Adrenal gland (tissue), 19 donors: ENCODE data around the gene MORF4L1. TPM values are rescaled to one million over a fixed set of nuclear protein-coding genes. Genes with fewer than 3 reads are reported as not detected.
A peak's percentile ranks its signal among the peaks of the same experiment; 100 is the strongest.

Experiments used
- DNase-seq, 7 donors: peaks; one replicate each; pipeline ENCODE4 v3.0.0-alpha.2; 2019 to 2020
- H3K27ac ChIP-seq, 5 donors: fragments of 200-600 bp; sonication (generic) in 4 of 5; 1 replicate in 3 of 5; 2 replicates in 2 of 5; pipeline versions ENCODE4 v1.5.1 to v1.8.0; 2016 to 2020; ENCODE audit warnings: mild to moderate bottlenecking in 1 of 5
- H3K27me3 ChIP-seq: fragments of 200-600 bp; 2 replicates; pipeline ENCODE4 v1.8.0; 2021
- H3K36me3 ChIP-seq, 2 donors: fragments of 200-600 bp; replicated peaks in 1 of 2; 1 replicate in 1 of 2; 2 replicates in 1 of 2; pipeline versions ENCODE4 v1.5.1 to v1.8.0; 2018 to 2022
- H3K4me1 ChIP-seq, 2 donors: fragments of 200-600 bp; replicated peaks in 1 of 2; 1 replicate in 1 of 2; 2 replicates in 1 of 2; pipeline versions ENCODE4 v1.5.1 to v1.8.0; 2018 to 2021
- H3K4me3 ChIP-seq, 4 donors: fragments of 200-600 bp; sonication (generic) in 3 of 4; one replicate each; pipeline ENCODE4 v1.5.1; 2016 to 2018
- H3K9me3 ChIP-seq, 3 donors: fragments of 200-600 bp; sonication (generic) in 1 of 3; replicated peaks in 1 of 3; 1 replicate in 2 of 3; 2 replicates in 1 of 3; pipeline versions ENCODE4 v1.5.1 to v1.8.0; 2016 to 2021
- CTCF ChIP-seq, 6 experiments: fragments of 450-650 bp in 4 of 6; fragments of 200-600 bp in 2 of 6; sonication (generic) in 1 of 6; IDR thresholded peaks; 1 replicate in 5 of 6; 2 replicates in 1 of 6; pipeline versions ENCODE4 v1.5.1 to v1.8.0; 2016 to 2021; ENCODE audit warnings: antibody characterized with exemption in 6 of 6, mild to moderate bottlenecking in 2 of 6, moderate library complexity in 1 of 6
- POLR2A ChIP-seq, 2 donors: fragments of 450-650 bp; IDR thresholded peaks; one replicate each; pipeline ENCODE4 v1.6.1; 2017; ENCODE audit warnings: antibody characterized with exemption in 2 of 2, mild to moderate bottlenecking in 2 of 2, moderate library complexity in 1 of 2
- WGBS, 4 donors: extraction: QIAGEN DNeasy Blood & Tissue Kit in 2 of 4; methylation state at CpG; one replicate each; pipeline versions ENCODE4 v1.1.5 to v1.1.7; 2013 to 2017; 5-methylcytosine and 5-hydroxymethylcytosine counted together
- intact Hi-C, 2 donors: fragments of 100-400 bp; cut with DNase I; formaldehyde crosslinking; loops; one replicate each; pipeline versions ENCODE4 v1.14.1 to v1.15.0; 2022 to 2023
- long read RNA-seq, 10 donors: library from polyadenylated mRNA in 3 of 10; unstranded in 2 of 10; stranded (forward) in 1 of 10; transcript quantifications; one replicate each; pipeline ENCODE4 v2.0.0 and lab custom pipeline, GENCODE V29; 2021 to 2026
- polyA plus RNA-seq, 3 donors: library from polyadenylated mRNA; stranded (reverse); fragments of 200-250 nt in 2 of 3; fragments of 350-450 nt in 1 of 3; fragmentation: Illumina TruSeq in 1 of 3; extraction: RNeasy Lipid Tissue Mini Kit (QIAGEN cat#74804) in 1 of 3; gene quantifications; one replicate each; pipeline ENCODE4 v1.2.3, GENCODE V29; 2013 to 2014
- total RNA-seq, 9 donors: library from RNA; depleted of rRNA in 4 of 9; stranded (reverse); fragments of >200 nt in 4 of 9; fragments of 120-200 nt in 1 of 9; fragmentation: NEBNext Ultra II Directional in 1 of 9; extraction: Animal tissue kit (Norgen Biotek cat#: 25700) in 1 of 9; gene quantifications; one replicate each; pipeline versions ENCODE4 v1.1.0 to v1.2.4, GENCODE V29; 2013 to 2023
- donor health status: healthy with polysubstance abuse.
- donor health status: Bipolar disorder and iron deficiency.
- donor health status: DM: yes; HTN: yes; CAD: no.
- donor health status: DM: no; HTN: no; CAD: no.
- donor health status: DM: no; HTN: no; CAD: no.
- donor health status: DM: yes; HTN: yes; CAD: no.

Gene MORF4L1
- total RNA-seq (100 to 1,000 TPM; 190 to 485 (median 354) TPM), polyA plus RNA-seq (100 to 1,000 TPM in 2 of 3 donors, 10 to 100 TPM in 1; 99.8 to 935 (median 228) TPM)
- long read RNA-seq, donor 1, transcript MORF4L1-203 (12 exons, 1,880 nt) = major isoform, 162 of 365 reads
- long read RNA-seq, donor 1, transcript MORF4L1-216 (5 exons, 448 nt) = minor isoform, 81 of 365 reads
- long read RNA-seq, donor 1, transcript MORF4L1-215 (12 exons, 1,468 nt) = minor isoform, 5 of 365 reads
- long read RNA-seq, donor 1, transcript MORF4L1-206 (6 exons, 1,074 nt) = minor isoform, 7 of 365 reads
- long read RNA-seq, donor 1, partial matches to known transcripts = 87 of 365 reads
- long read RNA-seq, donor 1, other reads (novel, unspliced or antisense) = 15 of 365 reads
- long read RNA-seq, donor 2, transcript MORF4L1-203 (12 exons, 1,880 nt) = major isoform, 94 of 182 reads
- long read RNA-seq, donor 2, transcript MORF4L1-216 (5 exons, 448 nt) = minor isoform, 15 of 182 reads
- long read RNA-seq, donor 2, partial matches to known transcripts = 60 of 182 reads
- long read RNA-seq, donor 2, other reads (novel, unspliced or antisense) = 7 of 182 reads
- long read RNA-seq, donor 3, transcript MORF4L1-204 (4 exons, 591 nt) = minor isoform, 6 of 505 reads
- long read RNA-seq, donor 3, transcript MORF4L1-216 (5 exons, 448 nt) = minor isoform, 29 of 505 reads
- long read RNA-seq, donor 3, transcript MORF4L1-203 (12 exons, 1,880 nt) = major isoform, 138 of 505 reads
- long read RNA-seq, donor 3, partial matches to known transcripts = 320 of 505 reads
- long read RNA-seq, donor 3, other reads (novel, unspliced or antisense) = 5 of 505 reads
- long read RNA-seq, donor 4, transcript MORF4L1-203 (12 exons, 1,880 nt) = major isoform, 90 of 134 reads
- long read RNA-seq, donor 4, transcript MORF4L1-216 (5 exons, 448 nt) = minor isoform, 11 of 134 reads
- long read RNA-seq, donor 4, transcript MORF4L1-215 (12 exons, 1,468 nt) = minor isoform, 5 of 134 reads
- long read RNA-seq, donor 4, partial matches to known transcripts = 14 of 134 reads
- long read RNA-seq, donor 4, other reads (novel, unspliced or antisense) = 14 of 134 reads
- long read RNA-seq, donor 5, transcript MORF4L1-215 (12 exons, 1,468 nt) = minor isoform, 9 of 466 reads
- long read RNA-seq, donor 5, transcript MORF4L1-203 (12 exons, 1,880 nt) = major isoform, 394 of 466 reads
- long read RNA-seq, donor 5, transcript MORF4L1-201 (13 exons, 2,359 nt) = minor isoform, 9 of 466 reads
- long read RNA-seq, donor 5, partial matches to known transcripts = 15 of 466 reads
- long read RNA-seq, donor 5, other reads (novel, unspliced or antisense) = 38 of 466 reads
- long read RNA-seq, donor 6, transcript MORF4L1-216 (5 exons, 448 nt) = minor isoform, 11 of 102 reads
- long read RNA-seq, donor 6, transcript MORF4L1-203 (12 exons, 1,880 nt) = major isoform, 52 of 102 reads
- long read RNA-seq, donor 6, partial matches to known transcripts = 15 of 102 reads
- long read RNA-seq, donor 6, other reads (novel, unspliced or antisense) = 21 of 102 reads
- long read RNA-seq, donor 7, transcript MORF4L1-216 (5 exons, 448 nt) = minor isoform, 6 of 119 reads
- long read RNA-seq, donor 7, transcript MORF4L1-203 (12 exons, 1,880 nt) = major isoform, 69 of 119 reads
- long read RNA-seq, donor 7, partial matches to known transcripts = 40 of 119 reads
- long read RNA-seq, donor 7, other reads (novel, unspliced or antisense) = 0 of 119 reads
- long read RNA-seq, donor 8, transcript MORF4L1-216 (5 exons, 448 nt) = minor isoform, 17 of 337 reads
- long read RNA-seq, donor 8, transcript MORF4L1-203 (12 exons, 1,880 nt) = major isoform, 217 of 337 reads
- long read RNA-seq, donor 8, transcript MORF4L1-204 (4 exons, 591 nt) = minor isoform, 6 of 337 reads
- long read RNA-seq, donor 8, partial matches to known transcripts = 74 of 337 reads
- long read RNA-seq, donor 8, other reads (novel, unspliced or antisense) = 13 of 337 reads
- long read RNA-seq, donor 9, transcript MORF4L1-216 (5 exons, 448 nt) = minor isoform, 73 of 276 reads
- long read RNA-seq, donor 9, transcript MORF4L1-204 (4 exons, 591 nt) = minor isoform, 7 of 276 reads
- long read RNA-seq, donor 9, transcript MORF4L1-203 (12 exons, 1,880 nt) = major isoform, 108 of 276 reads
- long read RNA-seq, donor 9, partial matches to known transcripts = 75 of 276 reads
- long read RNA-seq, donor 9, other reads (novel, unspliced or antisense) = 5 of 276 reads
- long read RNA-seq, donor 10, transcript MORF4L1-201 (13 exons, 2,359 nt) = minor isoform, 5 of 187 reads
- long read RNA-seq, donor 10, transcript MORF4L1-203 (12 exons, 1,880 nt) = major isoform, 92 of 187 reads
- long read RNA-seq, donor 10, transcript MORF4L1-216 (5 exons, 448 nt) = minor isoform, 16 of 187 reads
- long read RNA-seq, donor 10, partial matches to known transcripts = 70 of 187 reads
- long read RNA-seq, donor 10, other reads (novel, unspliced or antisense) = 0 of 187 reads

- H3K4me1 ChIP-seq = peaks cover 22 to 29% of the 10 kb centered on the region in 2 donors
- intact Hi-C loops = no loop called here
- peak within 1 kb of the TSS; percentile 100 for H3K27ac ChIP-seq
- peak within 1 kb of the TSS; percentile 90 to 98 (median 96) for H3K4me3 ChIP-seq
- H3K36me3 ChIP-seq = no peaks in the 10 kb centered on the region
- TF ChIP-seq CTCF (IDR thresholded peaks at IDR 0.05) (no peak), POLR2A (IDR thresholded peaks at IDR 0.05) (no peak)
- peak; percentile 96 to 99 (median 97) for DNase-seq
- 9 to 23% (median 15%) methylated on average over 22 to 50 of the region's 52 CpGs for WGBS, 4 donors
- no peaks in the 10 kb centered on the region for H3K27me3 ChIP-seq
- no peaks in the 10 kb centered on the region for H3K9me3 ChIP-seq
Observed at GRCh38 chr15:78872155-78872971, at the start of gene MORF4L1. MORF4L1 (plus strand) TSS chr15:78872890; CDS start chr15:78873018, 128 bp downstream.

- TF ChIP-seq POLR2A (IDR thresholded peaks at IDR 0.05) = no peak
- no peak for TF ChIP-seq CTCF (IDR thresholded peaks at IDR 0.05)
- Histone ChIP-seq H3K4me3 (no peak overlapping the region), H3K9me3 (no peaks in the 10 kb centered on the region), H3K27ac (no peak overlapping the region), H3K36me3 (no peaks in the 10 kb centered on the region), H3K27me3 (no peaks in the 10 kb centered on the region), H3K4me1 (peaks cover 10 to 12% of the 10 kb centered on the region in 2 donors)
- DNase-seq = no peak
- WGBS, 4 donors = 84 to 91% (median 89%) methylated on average over 2 of the region's 2 CpGs
- intact Hi-C loops = no loop called here
Observed at GRCh38 chr15:78828920-78829319, 43.8 kb upstream of the MORF4L1 start.
